CD4-positive, alpha-beta memory T cell (primary cell): ENCODE measurements around the gene DHH. TPM values are rescaled to one million over a fixed set of nuclear protein-coding genes. Genes with fewer than 3 reads are reported as not detected.

Experiments
- CTCF ChIA-PET: fragments of 350-600 bp; sonication (Branson Sonifier 250); formaldehyde crosslinking; loops from one replicate; lab custom pipeline; 2021; ENCODE audit warnings: inconsistent platforms; ENCODE audit not compliant: partially characterized antibody; lab: Charles Lee
- POLR2A ChIA-PET: fragments of 350-600 bp; sonication (Branson Sonifier 250); formaldehyde crosslinking; loops from one replicate; lab custom pipeline; 2021; ENCODE audit not compliant: partially characterized antibody; lab: Charles Lee
- DNase-seq, 5 donors: peaks; one replicate each; pipeline versions ENCODE4 v3.0.0 to v3.0.0-alpha.2; 2020 to 2022; ENCODE audit warnings: mixed read lengths in 1 of 5
- H3K27ac ChIP-seq: one replicate; pipeline ENCODE4 v1.7.0; 2013; ENCODE audit warnings: low read depth, low read length
- H3K27me3 ChIP-seq: 2 replicates; pipeline ENCODE4 v1.7.0; 2013; ENCODE audit warnings: mild to moderate bottlenecking, low read length, moderate library complexity; ENCODE audit not compliant: insufficient read depth
- H3K36me3 ChIP-seq: 2 replicates; pipeline ENCODE4 v1.7.0; 2013; ENCODE audit warnings: mild to moderate bottlenecking, low read length, moderate library complexity; ENCODE audit not compliant: insufficient read depth
- H3K4me1 ChIP-seq: 2 replicates; pipeline ENCODE4 v1.7.0; 2013; ENCODE audit warnings: mild to moderate bottlenecking, low read length, moderate library complexity; ENCODE audit not compliant: insufficient read depth
- H3K4me3 ChIP-seq, 2 donors: one replicate each; pipeline ENCODE4 v1.7.0; 2013; ENCODE audit warnings: low read length in 2 of 2, mild to moderate bottlenecking in 1 of 2
- H3K9me3 ChIP-seq, 2 donors: one replicate each; pipeline ENCODE4 v1.7.0; 2013; ENCODE audit warnings: low read length in 2 of 2, control low read depth in 1 of 2; ENCODE audit not compliant: control insufficient read depth in 1 of 2
- H3K27ac Mint-ChIP-seq, 7 donors: one replicate each; pipeline ENCODE4 v1.8.0; 2020 to 2021; ENCODE audit warnings: mixed read lengths in 7 of 7, mild to moderate bottlenecking in 6 of 7, inconsistent platforms in 3 of 7, moderate library complexity in 3 of 7
- H3K27me3 Mint-ChIP-seq, 2 donors: one replicate each; pipeline ENCODE4 v1.8.0; 2020 to 2021; ENCODE audit warnings: mixed read lengths in 2 of 2
- H3K36me3 Mint-ChIP-seq, 2 donors: one replicate each; pipeline ENCODE4 v1.8.0; 2020 to 2021; ENCODE audit warnings: mixed read lengths in 2 of 2, inconsistent platforms in 1 of 2, mild to moderate bottlenecking in 1 of 2
- H3K4me1 Mint-ChIP-seq, 4 donors: one replicate each; pipeline ENCODE4 v1.8.0; 2020 to 2021; ENCODE audit warnings: mixed read lengths in 4 of 4, mild to moderate bottlenecking in 1 of 4
- H3K4me3 Mint-ChIP-seq, 8 donors: one replicate each; pipeline ENCODE4 v1.8.0; 2020 to 2021; ENCODE audit warnings: mixed read lengths in 8 of 8, mild to moderate bottlenecking in 7 of 8, moderate library complexity in 6 of 8, inconsistent platforms in 3 of 8
- H3K9me3 Mint-ChIP-seq, 8 donors: one replicate each; pipeline ENCODE4 v1.8.0; 2020 to 2021; ENCODE audit warnings: mixed read lengths in 8 of 8, mild to moderate bottlenecking in 5 of 8, inconsistent platforms in 3 of 8, moderate library complexity in 1 of 8
- intact Hi-C: fragments of 100-400 bp; cut with micrococcal nuclease; formaldehyde crosslinking; loops from one replicate; pipeline ENCODE4 v1.15.1; 2023
- polyA plus RNA-seq, 2 donors: library from polyadenylated mRNA; unstranded; fragments of 300-500 nt; fragmentation: Illumina TruSeq; gene quantifications; one replicate each; pipeline ENCODE4 v1.2.3, GENCODE V29; 2021
- total RNA-seq, 2 experiments: library from RNA; stranded (reverse); gene quantifications; one replicate each; pipeline ENCODE4 v1.2.3, GENCODE V29; 2021

The DHH gene
- total and polyA plus RNA-seq, 4 experiments from 2014 or later: 0.35 to 0.44 TPM; not detected in 2

- H3K9me3 ChIP-seq: no peaks in the 10 kb centered on the region
- H3K4me3 Mint-ChIP-seq: peak overlapping the region in 1 of 8 donors; percentile 39
- H3K4me3 ChIP-seq: no peak overlapping the region
- CTCF ChIA-PET: interaction anchor here (1.7 to 4.5 kb wide), 3 partner anchors 10 to 32 kb away, joined by 3 to 26 read pairs (median 9); no protein-coding TSS in a partner anchor
- intact Hi-C loops: no loop called here
- H3K4me1 Mint-ChIP-seq: peaks cover 46 to 71% (median 52%) of the 10 kb centered on the region in 4 donors
- H3K36me3 Mint-ChIP-seq: peaks cover 36 to 68% of the 10 kb centered on the region in 2 donors
- H3K27ac ChIP-seq: no peak overlapping the region
- H3K36me3 ChIP-seq: peaks cover 55% of the 10 kb centered on the region
- H3K27me3 ChIP-seq: no peaks in the 10 kb centered on the region
- peak overlapping the region in 4 of 7 donors; percentile 46 to 96 (median 81) for H3K27ac Mint-ChIP-seq
- DNase-seq: no peak
- H3K4me1 ChIP-seq: peaks cover 48% of the 10 kb centered on the region
- no peaks in the 10 kb centered on the region for H3K27me3 Mint-ChIP-seq
- POLR2A ChIA-PET: interaction anchor here (1.0 to 1.9 kb wide), 3 partner anchors 9 to 76 kb away, joined by 3 to 13 read pairs (median 7); partner anchors contain the start of gene TUBA1B
- no peaks in the 10 kb centered on the region for H3K9me3 Mint-ChIP-seq
Observed at GRCh38 chr12:49054524-49054923, 40.1 kb downstream of the DHH start.

- Histone ChIP-seq H3K36me3 (peaks cover 60% of the 10 kb centered on the region), H3K27ac (no peak overlapping the region), H3K4me1 (peaks cover 46% of the 10 kb centered on the region), H3K9me3 (no peaks in the 10 kb centered on the region), H3K4me3 (no peak overlapping the region), H3K27me3 (no peaks in the 10 kb centered on the region)
- DNase-seq: no peak
- ChIA-PET CTCF (interaction anchor here (0.8 to 4.5 kb wide), 4 partner anchors 10 to 57 kb away, joined by 3 to 26 read pairs (median 3); no protein-coding TSS in a partner anchor), POLR2A (interaction anchor here (1.2 to 1.3 kb wide), 2 partner anchors 10 to 16 kb away, joined by 3 read pairs; partner anchors contain the start of gene RHEBL1)
- Mint-ChIP-seq H3K9me3 (no peaks in the 10 kb centered on the region), H3K4me3 (no peak overlapping the region), H3K27ac (no peak overlapping the region), H3K4me1 (peaks cover 46 to 68% (median 49%) of the 10 kb centered on the region in 4 donors), H3K27me3 (no peaks in the 10 kb centered on the region), H3K36me3 (peaks cover 36 to 68% of the 10 kb centered on the region in 2 donors)
- intact Hi-C loops: no loop called here
Observed at GRCh38 chr12:49054096-49054495, 40.5 kb downstream of the DHH start.

- Histone ChIP-seq H3K27me3 (no peaks in the 10 kb centered on the region), H3K4me3 (no peak overlapping the region), H3K27ac (no peak overlapping the region), H3K4me1 (peaks cover 31% of the 10 kb centered on the region), H3K36me3 (peaks cover 74% of the 10 kb centered on the region), H3K9me3 (no peaks in the 10 kb centered on the region)
- H3K27me3 Mint-ChIP-seq: no peaks in the 10 kb centered on the region
- intact Hi-C loops: no loop called here
- ChIA-PET POLR2A (interaction anchor here (1.2 to 1.3 kb wide), 2 partner anchors 12 to 17 kb away, joined by 3 read pairs; partner anchors contain the start of gene RHEBL1), CTCF (interaction anchor here (4.5 kb wide), 1 partner anchor 12 kb away, joined by 26 read pairs; no protein-coding TSS in a partner anchor)
- H3K9me3 Mint-ChIP-seq: no peaks in the 10 kb centered on the region
- no peak for DNase-seq
- H3K4me1 Mint-ChIP-seq: peaks cover 32 to 53% (median 35%) of the 10 kb centered on the region in 4 donors
- peak overlapping the region in 1 of 7 donors; percentile 60 for H3K27ac Mint-ChIP-seq
- H3K36me3 Mint-ChIP-seq: peaks cover 50 to 79% of the 10 kb centered on the region in 2 donors
- H3K4me3 Mint-ChIP-seq: peak overlapping the region in 1 of 8 donors; percentile 42
Observed at GRCh38 chr12:49052451-49053208, 42.0 kb downstream of the DHH start.

- no peaks in the 10 kb centered on the region for H3K9me3 ChIP-seq
- peaks cover 81% of the 10 kb centered on the region for H3K36me3 ChIP-seq
- Mint-ChIP-seq H3K4me1 (peaks cover 25 to 46% (median 28%) of the 10 kb centered on the region in 4 donors), H3K9me3 (no peaks in the 10 kb centered on the region), H3K27ac (no peak overlapping the region), H3K4me3 (no peak overlapping the region), H3K27me3 (no peaks in the 10 kb centered on the region), H3K36me3 (peaks cover 53 to 84% of the 10 kb centered on the region in 2 donors)
- H3K4me1 ChIP-seq: peaks cover 24% of the 10 kb centered on the region
- no peak overlapping the region for H3K4me3 ChIP-seq
- no peak for DNase-seq
- no peaks in the 10 kb centered on the region for H3K27me3 ChIP-seq
- intact Hi-C loops: no loop called here
- no peak overlapping the region for H3K27ac ChIP-seq
- ChIA-PET POLR2A (no interaction called here), CTCF (no interaction called here)
Observed at GRCh38 chr12:49051777-49052438, 42.7 kb downstream of the DHH start.

- Mint-ChIP-seq H3K27ac (peak overlapping the region in 1 of 7 donors; percentile 22), H3K9me3 (no peaks in the 10 kb centered on the region), H3K4me3 (no peak overlapping the region), H3K36me3 (peaks cover 56 to 89% of the 10 kb centered on the region in 2 donors), H3K4me1 (peaks cover 20 to 41% (median 23%) of the 10 kb centered on the region in 4 donors), H3K27me3 (no peaks in the 10 kb centered on the region)
- Histone ChIP-seq H3K27me3 (no peaks in the 10 kb centered on the region), H3K4me1 (peaks cover 19% of the 10 kb centered on the region), H3K27ac (no peak overlapping the region), H3K9me3 (no peaks in the 10 kb centered on the region), H3K36me3 (peaks cover 83% of the 10 kb centered on the region), H3K4me3 (no peak overlapping the region)
- intact Hi-C loops: no loop called here
- POLR2A ChIA-PET: interaction anchor here (0.8 kb wide), 1 partner anchor 9 kb away, joined by 3 read pairs; the partner anchor contains the start of gene KMT2D
- no peak for DNase-seq
- CTCF ChIA-PET: no interaction called here
Observed at GRCh38 chr12:49051373-49051764, 43.2 kb downstream of the DHH start.

- H3K27me3 ChIP-seq: no peaks in the 10 kb centered on the region
- ChIA-PET POLR2A (interaction anchor here (0.8 to 1.2 kb wide), 2 partner anchors 9 to 19 kb away, joined by 3 read pairs; partner anchors contain the start of genes KMT2D and RHEBL1), CTCF (interaction anchor here (4.0 kb wide), 1 partner anchor 13 kb away, joined by 20 read pairs; no protein-coding TSS in a partner anchor)
- intact Hi-C loops: no loop called here
- DNase-seq: no peak
- no peaks in the 10 kb centered on the region for H3K27me3 Mint-ChIP-seq
- H3K4me3 Mint-ChIP-seq: no peak overlapping the region
- peaks cover 62 to 89% of the 10 kb centered on the region in 2 donors for H3K36me3 Mint-ChIP-seq
- H3K4me1 ChIP-seq: peaks cover 12% of the 10 kb centered on the region
- H3K36me3 ChIP-seq: peaks cover 89% of the 10 kb centered on the region
- H3K9me3 Mint-ChIP-seq: no peaks in the 10 kb centered on the region
- peaks cover 15 to 34% (median 17%) of the 10 kb centered on the region in 4 donors for H3K4me1 Mint-ChIP-seq
- no peaks in the 10 kb centered on the region for H3K9me3 ChIP-seq
- no peak overlapping the region for H3K4me3 ChIP-seq
- no peak overlapping the region for H3K27ac ChIP-seq
- H3K27ac Mint-ChIP-seq: peak overlapping the region in 2 of 7 donors; percentile 22 to 31
Observed at GRCh38 chr12:49050507-49051372, 43.9 kb downstream of the DHH start.
